ENCODE results near the gene CUZD1.

DNA sequence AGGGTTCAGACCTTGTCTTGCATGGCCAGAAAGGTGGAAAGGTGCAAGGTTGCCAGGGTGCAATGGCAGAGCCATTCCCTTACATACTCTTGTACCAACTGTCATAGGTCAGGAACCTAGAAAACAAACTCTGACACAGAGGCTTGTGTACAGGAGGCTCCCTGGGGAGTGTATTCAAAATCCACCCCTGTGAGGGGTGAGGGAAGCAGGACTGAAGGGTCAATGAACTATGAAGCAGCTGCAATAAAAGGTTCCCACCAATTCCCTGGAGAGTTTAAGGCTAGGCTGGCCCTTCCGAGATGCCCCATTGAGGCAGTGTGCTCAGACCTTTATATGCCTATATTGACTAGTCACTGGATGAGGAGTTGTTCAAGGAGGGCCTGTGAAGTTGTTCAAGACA, 13.9 kb upstream of the CUZD1 start:
- TF ChIP-seq, protein P1, sequence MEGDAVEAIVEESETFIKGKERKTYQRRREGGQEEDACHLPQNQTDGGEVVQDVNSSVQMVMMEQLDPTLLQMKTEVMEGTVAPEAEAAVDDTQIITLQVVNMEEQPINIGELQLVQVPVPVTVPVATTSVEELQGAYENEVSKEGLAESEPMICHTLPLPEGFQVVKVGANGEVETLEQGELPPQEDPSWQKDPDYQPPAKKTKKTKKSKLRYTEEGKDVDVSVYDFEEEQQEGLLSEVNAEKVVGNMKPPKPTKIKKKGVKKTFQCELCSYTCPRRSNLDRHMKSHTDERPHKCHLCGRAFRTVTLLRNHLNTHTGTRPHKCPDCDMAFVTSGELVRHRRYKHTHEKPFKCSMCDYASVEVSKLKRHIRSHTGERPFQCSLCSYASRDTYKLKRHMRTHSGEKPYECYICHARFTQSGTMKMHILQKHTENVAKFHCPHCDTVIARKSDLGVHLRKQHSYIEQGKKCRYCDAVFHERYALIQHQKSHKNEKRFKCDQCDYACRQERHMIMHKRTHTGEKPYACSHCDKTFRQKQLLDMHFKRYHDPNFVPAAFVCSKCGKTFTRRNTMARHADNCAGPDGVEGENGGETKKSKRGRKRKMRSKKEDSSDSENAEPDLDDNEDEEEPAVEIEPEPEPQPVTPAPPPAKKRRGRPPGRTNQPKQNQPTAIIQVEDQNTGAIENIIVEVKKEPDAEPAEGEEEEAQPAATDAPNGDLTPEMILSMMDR (IDR thresholded peaks at IDR 0.05): no peak
- TF ChIP-seq POLR2A (IDR thresholded peaks at IDR 0.05): no peak
